ENCODE measurements around the gene TBC1D10A.

TBC1D10A gene

GRCh38 chr22:30288419-30289140, 38.2 kb downstream of the TBC1D10A start:
- no peak for TF ChIP-seq ZFX (IDR thresholded peaks at IDR 0.05; ENCODE audit: borderline replicate concordance)
- TF ChIP-seq, protein P1, sequence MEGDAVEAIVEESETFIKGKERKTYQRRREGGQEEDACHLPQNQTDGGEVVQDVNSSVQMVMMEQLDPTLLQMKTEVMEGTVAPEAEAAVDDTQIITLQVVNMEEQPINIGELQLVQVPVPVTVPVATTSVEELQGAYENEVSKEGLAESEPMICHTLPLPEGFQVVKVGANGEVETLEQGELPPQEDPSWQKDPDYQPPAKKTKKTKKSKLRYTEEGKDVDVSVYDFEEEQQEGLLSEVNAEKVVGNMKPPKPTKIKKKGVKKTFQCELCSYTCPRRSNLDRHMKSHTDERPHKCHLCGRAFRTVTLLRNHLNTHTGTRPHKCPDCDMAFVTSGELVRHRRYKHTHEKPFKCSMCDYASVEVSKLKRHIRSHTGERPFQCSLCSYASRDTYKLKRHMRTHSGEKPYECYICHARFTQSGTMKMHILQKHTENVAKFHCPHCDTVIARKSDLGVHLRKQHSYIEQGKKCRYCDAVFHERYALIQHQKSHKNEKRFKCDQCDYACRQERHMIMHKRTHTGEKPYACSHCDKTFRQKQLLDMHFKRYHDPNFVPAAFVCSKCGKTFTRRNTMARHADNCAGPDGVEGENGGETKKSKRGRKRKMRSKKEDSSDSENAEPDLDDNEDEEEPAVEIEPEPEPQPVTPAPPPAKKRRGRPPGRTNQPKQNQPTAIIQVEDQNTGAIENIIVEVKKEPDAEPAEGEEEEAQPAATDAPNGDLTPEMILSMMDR (IDR thresholded peaks at IDR 0.05), result no peak

GRCh38 chr22:30287648-30288418, 38.9 kb downstream of the TBC1D10A start:
- peak overlapping the region; percentile 69 for H3K27ac ChIP-seq
- TF ChIP-seq ZFX (IDR thresholded peaks at IDR 0.05; ENCODE audit: borderline replicate concordance), result no peak
- TF ChIP-seq, protein P1 (IDR thresholded peaks at IDR 0.05), result peak; percentile 79

More at GRCh38 chr22:30288419-30289140, 38.2 kb downstream of the TBC1D10A start:
- H3K27ac ChIP-seq, result peak overlapping the region; percentile 69

GRCh38 chr22:30286813-30287647, 39.7 kb downstream of the TBC1D10A start:
- no peak for TF ChIP-seq ZFX (IDR thresholded peaks at IDR 0.05; ENCODE audit: borderline replicate concordance)
- TF ChIP-seq, protein P1 (IDR thresholded peaks at IDR 0.05), result peak; percentile 95
- H3K27ac ChIP-seq, result no peak overlapping the region

- H3K27ac ChIP-seq, result no peak overlapping the region
- no peak for TF ChIP-seq ZFX (IDR thresholded peaks at IDR 0.05; ENCODE audit: borderline replicate concordance)
- TF ChIP-seq, protein P1 (IDR thresholded peaks at IDR 0.05), result no peak
Observed at GRCh38 chr22:30286331-30286730, 40.4 kb downstream of the TBC1D10A start.

DNA sequence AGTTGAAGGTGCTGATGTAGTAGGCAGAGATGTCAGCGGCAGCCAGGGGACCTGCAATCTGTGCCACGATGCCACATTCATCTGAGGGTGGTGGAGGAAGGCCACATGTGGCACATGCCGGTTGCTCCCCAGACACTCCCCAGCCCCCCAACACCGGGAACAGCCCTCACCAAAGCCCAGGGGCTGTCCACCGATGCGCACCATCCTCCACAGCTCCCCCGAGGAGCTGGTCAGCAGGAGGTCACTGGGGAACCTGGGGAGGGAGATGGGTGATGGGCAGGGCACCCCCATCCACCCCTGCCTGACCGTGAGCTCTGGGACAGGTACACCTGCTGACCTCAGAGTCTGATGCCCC, 40.9 kb downstream of the TBC1D10A start:
- no peak overlapping the region for H3K27ac ChIP-seq
- TF ChIP-seq, protein P1 (IDR thresholded peaks at IDR 0.05), result no peak
- no peak for TF ChIP-seq ZFX (IDR thresholded peaks at IDR 0.05; ENCODE audit: borderline replicate concordance)

DNA sequence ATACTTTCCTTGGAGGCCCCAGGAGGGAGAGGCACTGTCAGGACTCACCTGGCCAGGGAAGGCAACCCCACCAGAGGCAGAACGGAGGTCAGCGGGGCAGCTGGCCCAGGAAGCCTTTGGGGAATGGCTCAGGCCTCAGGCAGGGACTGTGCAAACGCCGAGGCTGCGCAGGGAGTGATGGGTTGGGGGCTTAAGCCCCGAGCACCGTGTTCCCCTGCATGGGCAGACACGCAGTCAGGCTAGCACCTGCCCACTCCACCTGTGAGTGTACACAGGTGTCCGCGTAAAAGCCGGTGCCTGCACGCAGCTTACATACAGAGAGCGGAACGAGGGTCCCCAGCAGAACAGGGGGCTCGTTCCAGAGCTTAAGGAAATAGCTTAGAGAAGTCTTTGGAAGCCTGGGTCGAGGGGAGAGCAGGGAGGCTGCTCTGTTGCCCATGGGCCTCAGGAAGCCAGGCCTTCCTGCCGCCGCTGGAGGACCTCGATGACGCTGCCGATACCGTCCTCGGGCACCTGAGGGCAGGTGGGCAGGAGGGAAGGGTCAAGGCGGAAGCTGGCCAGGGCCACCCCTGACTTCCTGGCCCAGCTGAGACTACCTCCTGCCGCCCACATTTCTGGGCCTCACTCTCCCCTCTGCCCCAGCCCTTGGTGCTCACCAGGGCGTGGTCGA, 41.4 kb downstream of the TBC1D10A start:
- H3K27ac ChIP-seq, result no peak overlapping the region
- TF ChIP-seq, protein P1 (IDR thresholded peaks at IDR 0.05), result no peak
- no peak for TF ChIP-seq ZFX (IDR thresholded peaks at IDR 0.05; ENCODE audit: borderline replicate concordance)

Data from 22Rv1 (cell line).